ENCODE measurements around the gene SH2D3C.

SH2D3C gene

DNA sequence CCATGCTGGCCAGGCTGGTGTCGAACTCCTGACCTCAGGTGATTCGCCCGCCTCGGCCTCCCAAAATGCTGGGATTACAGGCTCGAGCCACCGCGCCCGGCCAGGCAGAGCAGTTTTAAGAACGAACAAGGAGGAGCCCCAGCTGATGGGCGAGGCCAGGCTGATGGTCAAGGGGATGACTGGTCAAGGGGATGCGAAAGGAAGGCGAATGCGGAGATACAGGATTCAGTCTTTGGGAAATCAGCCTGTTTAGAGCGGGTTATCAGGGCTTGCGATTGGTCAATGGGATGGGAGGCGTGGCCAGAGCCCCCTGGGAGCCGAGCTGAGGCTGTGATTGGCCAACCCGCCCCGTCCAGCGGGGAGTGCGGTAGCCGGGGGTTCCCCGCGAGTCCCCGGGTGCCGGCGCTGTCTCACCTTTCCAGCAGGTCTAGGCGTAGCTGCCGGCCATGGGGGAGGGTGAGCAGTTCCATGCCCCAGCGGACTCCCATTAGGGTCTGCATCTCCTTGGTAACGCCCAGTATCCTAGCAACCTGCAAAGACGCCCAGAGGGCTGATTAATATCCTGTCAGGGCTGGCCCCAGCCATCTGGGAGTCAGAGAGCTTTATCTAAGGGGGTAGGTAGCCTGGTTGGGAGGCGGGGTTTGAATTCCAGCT is 35.9 kb downstream of the SH2D3C start:
- no peak for DNase-seq (ENCODE audit: extremely low read depth in 1 of 2, low read depth in 1 of 2)

DNA sequence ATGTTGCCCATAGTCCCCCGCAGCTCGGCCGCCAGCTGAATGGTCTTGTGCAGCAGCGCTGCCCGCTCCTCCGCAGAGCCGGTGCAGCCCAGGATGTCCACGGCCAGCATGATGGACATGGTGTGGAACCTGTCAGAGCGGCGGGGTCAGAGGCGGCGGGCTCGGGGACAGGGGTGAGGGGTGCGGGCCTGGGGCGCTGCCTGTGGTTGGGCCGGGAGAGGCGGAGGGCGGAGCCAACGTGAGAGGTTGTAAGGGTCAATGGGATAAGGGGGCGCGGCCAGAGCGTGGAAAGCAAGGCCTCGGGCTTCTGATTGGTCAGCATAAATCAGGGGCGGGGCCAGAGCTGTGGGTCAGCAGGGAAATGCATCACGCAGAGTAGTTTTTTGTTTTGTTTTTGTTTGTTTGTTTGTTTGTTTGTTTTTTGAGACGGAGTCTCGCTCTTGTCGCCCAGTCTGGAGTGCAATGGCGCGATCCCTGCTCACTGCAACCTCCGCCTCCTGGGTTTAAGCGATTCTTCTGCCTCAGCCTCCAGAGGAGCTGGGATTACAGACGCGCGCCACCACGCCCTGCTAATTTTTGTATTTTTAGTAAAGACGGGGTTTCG is 36.5 kb downstream of the SH2D3C start:
- DNase-seq (ENCODE audit: extremely low read depth in 1 of 2, low read depth in 1 of 2): no peak

DNA sequence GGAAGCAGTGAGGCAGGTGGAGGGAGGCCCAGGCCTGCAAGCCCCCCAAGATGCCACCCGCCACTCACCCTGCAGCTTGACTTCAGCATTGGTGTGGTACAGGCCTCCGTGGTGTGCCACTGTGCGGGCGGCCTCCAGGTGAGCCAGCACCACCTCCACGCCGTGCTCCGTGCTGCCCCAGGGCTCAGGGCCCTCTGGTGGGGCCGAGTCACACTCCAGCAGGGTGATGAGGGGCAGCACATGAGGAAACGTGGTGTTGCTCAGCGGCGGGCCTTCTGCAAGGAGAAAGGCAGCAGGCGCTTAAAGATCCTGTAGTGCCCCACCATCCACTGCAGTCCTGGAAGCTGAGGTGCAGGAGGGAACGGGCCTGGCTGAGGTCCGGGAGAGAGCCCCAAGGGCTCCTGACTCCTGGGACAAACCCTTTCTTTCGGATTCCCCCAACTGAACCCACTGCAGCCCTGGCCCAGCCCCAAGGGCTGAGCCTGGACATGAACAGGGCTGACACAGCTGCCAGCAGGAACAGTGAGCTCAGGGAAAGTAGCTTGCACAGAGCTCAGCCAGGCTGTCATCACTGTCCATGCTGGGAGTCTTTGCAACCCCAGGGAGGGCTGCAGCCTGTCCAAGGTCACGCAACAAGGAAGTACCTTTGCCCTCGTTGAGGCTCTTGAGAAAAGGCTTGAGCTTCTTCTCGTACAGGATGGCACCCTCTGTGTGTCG is 38.7 kb downstream of the SH2D3C start:
- no peak for DNase-seq (ENCODE audit: extremely low read depth in 1 of 2, low read depth in 1 of 2)

DNA sequence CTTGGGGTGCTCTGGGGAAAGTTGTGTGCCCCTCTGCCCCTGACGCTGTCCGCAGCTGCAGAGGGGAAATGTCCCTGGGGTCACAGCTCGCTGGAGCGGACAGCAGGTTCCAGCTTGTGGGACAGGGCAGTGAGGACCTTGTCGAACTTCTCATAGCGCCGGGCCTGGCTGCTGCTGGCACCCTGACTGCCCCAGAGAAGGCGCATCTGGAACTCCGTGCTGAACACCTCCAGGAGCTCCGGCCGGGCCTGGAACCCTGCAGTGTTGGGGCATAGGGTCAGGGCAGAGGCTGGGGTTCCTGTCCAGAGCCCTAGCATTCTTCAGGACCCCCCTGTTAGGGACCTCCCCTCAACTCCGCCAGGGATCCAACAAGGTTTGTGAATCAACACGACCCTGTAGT is 39.8 kb downstream of the SH2D3C start:
- DNase-seq (ENCODE audit: extremely low read depth in 1 of 2, low read depth in 1 of 2): no peak

DNA sequence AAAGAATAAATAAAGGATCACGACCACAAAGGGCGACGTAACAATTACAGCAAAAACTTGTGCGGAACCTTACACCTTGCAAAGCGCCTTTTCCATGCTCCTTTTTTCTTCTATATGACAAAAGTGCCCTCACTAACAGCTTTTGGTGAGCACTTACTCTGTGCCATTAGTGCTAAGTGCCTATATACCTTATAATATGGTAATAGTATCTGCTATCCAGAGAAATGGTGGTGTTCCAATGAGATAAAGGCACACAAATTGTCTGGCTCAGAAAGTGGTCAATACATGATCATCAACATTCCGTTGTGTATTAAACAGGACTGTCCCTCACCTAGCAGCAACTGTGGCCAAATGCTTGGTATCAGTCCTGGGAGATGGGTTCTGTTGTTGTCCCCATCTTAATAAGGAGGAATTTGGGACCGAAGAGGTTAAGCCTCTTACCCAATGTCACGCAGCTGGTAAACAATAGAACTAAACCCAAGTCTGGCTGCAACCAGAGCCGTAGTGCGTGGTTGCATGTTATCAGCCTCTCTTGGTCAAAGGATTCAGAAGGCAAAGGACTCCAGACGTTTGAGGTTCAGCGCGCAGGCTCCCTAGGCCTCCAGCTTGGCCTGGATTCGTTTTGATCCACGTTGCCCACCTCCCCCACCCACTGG is 42.8 kb downstream of the SH2D3C start:
- DNase-seq (ENCODE audit: extremely low read depth in 1 of 2, low read depth in 1 of 2): no peak

DNA sequence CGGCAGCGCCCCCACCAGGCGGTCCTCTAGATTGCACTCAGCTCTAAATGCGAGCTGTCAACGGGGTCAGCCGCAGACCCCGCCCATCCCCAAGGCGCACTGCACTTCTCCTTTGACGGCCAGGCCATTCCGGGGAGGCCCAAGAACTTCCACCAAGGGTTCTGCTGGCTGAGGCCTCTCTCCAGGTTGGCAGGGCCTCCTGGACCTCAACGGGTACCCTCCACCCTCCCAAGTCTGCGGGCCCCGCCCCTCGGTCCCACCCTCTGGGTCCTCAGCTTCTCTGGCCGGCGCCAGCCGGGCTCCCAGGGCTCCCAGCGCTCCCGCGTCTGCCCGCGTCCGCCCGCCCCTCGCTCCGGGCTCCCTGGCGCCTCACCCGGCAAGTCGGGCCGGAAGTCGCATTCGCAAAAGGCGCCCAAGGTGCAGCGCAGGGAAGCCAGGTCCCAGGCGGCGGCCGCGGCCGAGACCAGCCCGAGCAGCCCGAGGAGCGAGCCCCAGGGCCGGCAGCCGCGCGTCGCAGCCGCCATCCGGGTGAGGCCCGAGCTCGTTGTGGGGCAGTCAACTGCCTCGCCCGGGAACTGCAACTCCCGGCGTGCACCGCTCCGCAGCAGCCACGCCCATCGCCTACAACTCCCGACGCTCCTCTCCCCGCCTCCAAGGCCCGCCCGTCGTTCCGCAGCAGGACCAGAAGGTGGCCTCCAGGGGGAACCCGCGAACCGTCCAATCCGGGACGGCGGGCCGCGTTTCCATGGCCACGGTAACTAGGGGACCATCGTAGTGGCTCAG is 43.5 kb downstream of the SH2D3C start, which contains the start of gene TOR2A:
Gene TOR2A (minus strand): TSS at position 548 of the 783 bp plus-strand sequence. CDS start 24 bp downstream, at position 524.
- DNase-seq (ENCODE audit: extremely low read depth in 1 of 2, low read depth in 1 of 2): peak; percentile 93 to 95

DNA sequence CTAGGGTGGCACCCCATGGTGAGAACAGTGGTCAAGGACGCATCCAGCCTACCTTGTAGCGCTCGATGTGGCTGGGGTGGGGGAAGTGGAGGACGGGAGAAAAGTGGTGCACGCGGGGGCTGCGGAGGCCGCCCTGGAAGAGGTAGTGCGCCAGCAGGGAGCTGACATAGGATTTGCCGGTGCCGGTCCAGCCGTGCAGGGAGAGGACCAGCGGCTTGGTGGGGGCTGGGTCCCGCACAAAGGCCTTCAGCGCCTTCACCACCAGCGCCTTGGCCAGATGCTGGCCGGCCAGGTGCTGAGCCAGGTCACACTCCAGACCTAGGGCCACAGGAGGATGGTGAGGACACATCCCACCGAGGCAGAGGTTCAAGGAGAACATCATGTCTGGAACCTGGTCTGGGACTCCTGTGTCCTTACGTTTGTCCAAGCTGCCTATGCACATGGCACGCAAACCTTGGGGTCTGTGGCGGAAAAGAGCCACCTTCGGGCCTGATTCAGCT is 44.2 kb downstream of the SH2D3C start:
- no peak for DNase-seq (ENCODE audit: extremely low read depth in 1 of 2, low read depth in 1 of 2)

DNA sequence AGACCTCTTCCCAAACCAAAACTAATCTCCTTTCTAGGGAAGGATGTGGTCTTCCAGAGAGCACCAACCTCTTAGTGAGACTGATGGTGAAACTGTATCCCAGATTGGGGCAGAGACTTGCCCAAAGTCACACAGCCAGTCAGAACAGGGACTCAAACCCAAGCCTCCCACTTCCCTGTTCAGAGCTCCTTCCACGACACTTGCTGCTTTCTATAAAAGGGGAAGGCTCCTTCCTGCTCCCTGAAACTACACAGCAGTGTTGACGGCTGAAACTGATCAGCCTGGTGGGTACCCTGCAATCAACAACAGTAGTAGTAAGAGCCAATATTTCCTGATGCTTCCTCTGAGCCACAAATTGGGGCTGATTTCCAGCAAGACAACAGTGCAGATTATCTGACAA is 44.9 kb downstream of the SH2D3C start:
- DNase-seq (ENCODE audit: extremely low read depth in 1 of 2, low read depth in 1 of 2): no peak

DNA sequence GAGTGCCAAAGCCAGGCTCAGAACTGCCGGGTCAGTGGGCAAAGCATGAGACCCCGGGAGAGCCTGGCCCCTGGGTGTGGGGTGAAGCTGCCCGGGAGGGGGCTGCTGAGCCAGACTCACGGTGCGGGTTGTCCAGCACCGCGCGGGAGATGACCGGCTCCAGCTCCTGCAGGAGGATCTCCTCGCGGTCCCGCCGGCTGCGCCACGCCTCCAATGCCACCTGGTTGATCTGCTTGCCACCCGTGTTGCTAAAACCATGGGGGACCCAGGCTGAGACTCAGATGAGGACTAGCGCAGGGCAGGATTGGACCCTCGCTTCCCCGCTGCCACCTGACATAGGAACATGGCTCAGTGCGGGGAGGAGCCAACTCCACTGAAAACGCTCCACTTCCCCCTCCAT is 46.0 kb downstream of the SH2D3C start:
- DNase-seq (ENCODE audit: extremely low read depth in 1 of 2, low read depth in 1 of 2): no peak

DNA sequence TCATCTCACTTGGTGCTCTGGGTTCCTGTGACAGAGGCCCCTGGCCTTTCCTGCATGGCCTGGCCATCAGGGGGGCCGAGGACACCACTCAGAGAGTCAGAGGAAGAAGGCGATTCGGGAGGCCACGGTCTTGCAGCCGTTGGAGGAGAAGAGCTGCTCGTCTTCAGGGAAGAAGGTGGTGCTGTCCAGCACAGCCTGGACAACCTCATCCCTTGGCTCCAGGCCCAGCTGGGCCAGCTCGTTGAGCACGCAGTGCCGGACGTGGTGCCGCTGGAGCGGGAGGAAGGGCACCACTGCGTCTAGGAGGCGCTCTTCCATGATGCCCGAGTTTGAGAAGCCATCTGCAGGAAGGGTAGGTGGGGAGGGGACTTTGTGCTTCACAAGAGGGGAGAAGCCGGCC is 46.5 kb downstream of the SH2D3C start:
- no peak for DNase-seq (ENCODE audit: extremely low read depth in 1 of 2, low read depth in 1 of 2)

DNA sequence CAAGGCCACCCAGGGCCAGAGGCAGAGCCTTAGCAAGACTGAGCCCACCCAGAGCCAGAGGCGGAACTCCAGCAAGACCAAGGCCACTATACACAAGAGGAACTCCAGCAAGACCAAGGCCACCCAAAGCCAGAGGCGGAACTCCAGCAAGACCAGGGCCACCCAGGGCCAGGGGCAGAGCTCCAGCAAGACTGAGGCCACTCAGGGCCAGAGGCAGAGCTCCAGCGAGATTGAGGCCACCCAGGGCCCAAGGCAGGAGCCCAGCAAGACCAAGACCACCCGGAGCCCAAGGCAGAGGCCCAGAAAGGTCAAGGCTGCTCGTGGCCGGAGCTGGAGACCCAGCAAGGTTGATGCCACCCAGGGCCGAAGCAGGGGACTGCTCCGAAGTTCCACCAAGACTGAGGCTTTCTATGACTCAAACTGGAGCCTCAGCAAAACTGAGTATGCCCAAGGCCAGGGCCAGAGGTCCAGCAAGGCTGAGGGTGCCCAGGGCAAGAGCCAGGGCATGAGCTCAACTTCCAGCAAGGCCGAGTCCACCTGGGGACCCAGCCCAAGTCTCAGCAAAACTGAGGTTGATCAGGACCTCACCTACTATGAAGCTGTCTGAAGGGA is 47.6 kb downstream of the SH2D3C start:
- DNase-seq (ENCODE audit: extremely low read depth in 1 of 2, low read depth in 1 of 2): no peak

DNA sequence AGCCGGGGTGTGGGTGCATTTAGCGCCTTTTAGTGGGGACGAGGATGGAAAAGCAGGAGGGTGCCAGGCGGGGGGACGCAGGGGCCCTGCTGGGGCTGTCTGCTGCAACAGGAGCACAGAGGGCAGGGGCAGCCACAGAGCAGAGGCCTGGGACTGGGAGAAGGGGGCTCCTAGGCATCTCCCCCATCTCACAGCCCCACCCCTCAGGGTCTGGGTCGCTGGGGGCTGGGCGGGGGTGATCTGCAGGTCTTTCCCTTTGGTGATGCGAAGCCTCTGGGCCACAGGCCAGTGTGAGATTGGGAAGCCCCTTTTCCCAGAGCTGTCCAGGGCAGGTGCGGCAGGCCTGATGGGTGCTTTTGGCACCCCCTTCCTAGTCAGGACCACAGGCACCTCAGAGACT is 48.2 kb downstream of the SH2D3C start:
- no peak for DNase-seq (ENCODE audit: extremely low read depth in 1 of 2, low read depth in 1 of 2)

DNA sequence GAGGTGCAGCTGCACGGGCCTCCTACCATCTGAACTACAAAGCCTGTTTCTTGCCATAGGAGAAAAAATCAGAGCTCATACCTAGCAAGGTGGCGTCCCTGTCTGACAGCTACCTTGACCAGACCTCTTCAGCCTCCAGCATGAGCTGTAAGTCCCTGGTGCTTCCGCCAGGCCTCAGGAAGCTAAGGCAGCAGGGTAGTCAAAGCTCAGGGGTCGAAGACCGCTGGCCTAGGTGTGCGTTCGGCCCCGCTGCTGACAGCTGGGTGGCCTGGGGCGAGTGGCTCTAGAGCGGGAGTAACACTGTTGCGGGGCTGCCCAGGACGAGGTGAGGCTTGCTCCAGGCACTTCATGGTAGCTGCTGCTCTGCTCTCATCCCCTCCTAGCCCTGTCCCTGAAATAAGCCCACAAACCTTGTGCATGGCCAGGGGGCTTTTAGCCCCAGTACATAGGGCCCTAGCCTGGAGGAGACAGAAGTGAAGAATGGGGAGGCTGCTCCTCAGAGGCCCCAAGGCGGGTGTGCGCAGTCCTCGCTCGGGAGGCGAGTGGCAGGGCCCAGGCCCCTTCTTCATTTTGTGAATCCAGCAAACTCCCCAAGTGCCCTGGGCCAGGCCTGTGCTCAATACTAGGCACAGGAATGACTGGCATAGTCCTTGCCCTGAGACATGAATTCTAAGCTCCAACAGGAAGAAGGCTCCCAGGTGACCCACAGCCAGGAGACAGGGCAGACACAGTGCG is 48.8 kb downstream of the SH2D3C start:
- no peak for DNase-seq (ENCODE audit: extremely low read depth in 1 of 2, low read depth in 1 of 2)

DNA sequence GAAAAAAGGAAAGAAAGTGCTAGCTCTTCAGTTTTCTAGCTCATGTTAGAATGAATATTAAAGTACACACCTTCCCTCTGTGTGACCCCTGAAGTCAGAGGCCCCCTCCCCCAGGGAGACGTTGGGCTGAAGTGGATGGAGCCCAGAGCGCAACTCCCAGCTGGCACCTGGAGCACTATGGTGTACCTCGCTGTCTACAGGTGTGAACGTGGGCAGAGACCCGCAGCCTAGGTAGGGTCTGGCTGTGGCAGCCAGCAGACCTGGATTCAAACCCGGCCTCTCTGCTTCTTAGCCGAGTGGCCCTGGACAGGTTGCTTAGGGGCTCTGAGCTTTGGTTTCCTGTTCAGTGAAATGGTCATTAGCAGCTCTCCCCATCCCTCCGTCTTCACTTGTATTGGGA is 49.7 kb downstream of the SH2D3C start:
- no peak for DNase-seq (ENCODE audit: extremely low read depth in 1 of 2, low read depth in 1 of 2)

DNA sequence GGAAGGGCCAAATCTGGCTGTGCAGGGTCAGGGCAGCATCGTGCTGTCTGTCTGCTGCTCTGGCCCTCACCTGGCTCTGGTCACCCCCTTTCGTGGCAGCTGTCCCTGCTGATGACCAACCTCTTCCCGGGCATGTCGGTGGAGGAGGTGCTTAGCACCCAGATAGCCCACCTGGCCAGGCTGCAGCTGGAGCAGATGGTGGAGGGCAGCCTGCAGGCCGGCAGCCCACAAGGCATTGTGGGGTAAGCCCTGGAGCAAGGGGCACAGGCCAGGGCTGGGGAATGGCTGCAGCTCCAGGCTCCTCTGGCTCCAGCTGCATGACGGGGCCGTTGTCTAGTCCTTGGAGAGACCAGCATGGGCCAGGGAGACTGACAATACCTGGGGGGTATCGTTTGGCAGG is 51.6 kb downstream of the SH2D3C start:
- no peak for DNase-seq (ENCODE audit: extremely low read depth in 1 of 2, low read depth in 1 of 2)

DNA sequence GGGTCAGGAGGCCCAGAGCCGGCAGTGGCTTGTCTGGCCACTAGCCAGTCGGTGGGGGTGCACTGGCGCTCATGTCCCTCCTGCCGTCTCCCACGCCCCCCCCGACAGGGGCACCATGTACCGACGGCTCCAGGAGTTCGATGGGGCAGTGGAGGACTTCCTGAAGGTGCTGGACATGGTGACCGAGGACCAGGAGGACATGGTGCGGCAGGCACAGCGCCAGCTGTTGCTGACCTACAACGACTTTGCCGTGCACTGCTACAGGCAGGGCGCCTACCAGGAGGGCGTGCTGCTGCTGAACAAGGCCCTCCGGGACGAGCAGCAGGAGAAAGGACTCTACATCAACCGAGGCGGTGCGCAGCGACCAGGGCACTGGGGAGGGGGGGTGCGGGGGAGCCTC is 54.5 kb downstream of the SH2D3C start:
- no peak for DNase-seq (ENCODE audit: extremely low read depth in 1 of 2, low read depth in 1 of 2)

DNA sequence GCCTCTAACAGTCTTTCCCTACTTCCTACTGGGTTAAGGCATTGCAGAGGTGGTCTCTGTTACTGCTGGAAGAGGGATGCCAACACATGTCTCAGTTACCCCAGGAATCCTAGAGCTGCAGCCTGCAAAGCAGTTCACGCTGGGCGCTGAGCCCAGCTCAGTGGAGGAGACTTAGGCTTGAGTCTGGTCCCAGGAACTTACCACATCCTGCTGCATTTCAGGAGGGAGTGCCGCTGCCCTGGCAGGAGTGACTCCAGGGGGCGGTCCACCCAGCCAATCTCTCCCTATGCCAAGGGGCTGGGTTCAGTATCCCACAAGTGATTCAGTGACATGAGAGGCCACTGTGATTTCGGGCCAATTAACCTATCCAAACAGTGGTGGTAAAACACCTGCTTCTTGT is 55.0 kb downstream of the SH2D3C start:
- no peak for DNase-seq (ENCODE audit: extremely low read depth in 1 of 2, low read depth in 1 of 2)

DNA sequence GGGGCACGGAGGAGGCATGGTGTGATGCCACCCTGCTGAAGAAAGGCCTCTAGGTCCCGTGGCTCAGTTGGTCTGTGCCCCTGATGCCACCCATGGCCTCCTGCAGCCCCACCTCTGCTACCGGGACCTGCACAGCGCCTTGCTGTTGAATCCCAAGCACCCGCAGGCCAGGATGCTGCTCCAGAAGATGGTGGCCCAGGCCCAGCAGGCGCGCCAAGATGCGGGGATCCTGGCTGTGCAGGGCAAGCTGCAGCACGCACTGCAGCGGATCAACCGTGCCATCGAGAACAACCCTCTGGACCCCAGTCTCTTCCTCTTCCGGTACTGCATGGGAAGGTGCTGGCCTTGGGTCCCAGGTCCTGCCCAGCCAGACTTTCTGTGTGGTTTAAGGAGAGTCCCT is 55.5 kb downstream of the SH2D3C start:
- no peak for DNase-seq (ENCODE audit: extremely low read depth in 1 of 2, low read depth in 1 of 2)

DNA sequence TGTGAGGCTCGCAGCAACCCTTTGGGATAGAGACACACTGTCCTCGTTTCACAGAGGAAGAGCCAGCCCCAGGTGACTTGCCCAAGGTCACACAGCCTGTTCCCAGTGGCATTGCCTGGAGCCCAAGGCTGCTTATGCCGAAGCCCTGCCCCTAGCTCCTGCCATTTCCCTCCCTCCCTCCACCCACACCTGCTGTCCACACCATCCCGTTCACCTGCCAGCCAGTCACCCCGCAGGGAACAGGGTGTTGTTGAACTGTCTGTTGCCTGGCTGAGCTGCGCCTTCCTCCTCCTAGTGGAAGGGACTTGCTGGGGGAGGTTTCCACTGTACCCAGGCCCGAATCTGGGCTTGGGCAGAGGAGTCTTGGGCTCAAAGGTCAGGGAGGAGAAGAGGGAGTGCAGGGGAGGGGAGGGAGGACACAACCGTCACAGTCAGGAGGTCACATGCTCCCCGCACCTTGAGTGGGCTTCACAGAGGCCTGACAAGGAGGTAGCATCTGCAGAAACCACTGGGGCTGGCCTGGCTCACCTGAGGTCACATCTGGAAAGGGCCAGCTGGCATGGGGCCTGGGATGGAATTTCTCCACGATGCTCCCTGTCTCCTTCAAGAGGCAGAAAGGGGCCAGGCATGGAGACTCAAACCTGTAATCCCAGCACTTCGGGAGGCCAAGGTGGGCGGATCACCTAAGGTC is 56.3 kb downstream of the SH2D3C start:
- DNase-seq (ENCODE audit: extremely low read depth in 1 of 2, low read depth in 1 of 2): no peak

All from stimulated activated CD8-positive, alpha-beta memory T cell treated with anti-CD3 and anti-CD28 coated beads, Interleukin-7, amount 100 ng/mL, for 48 hours (primary cell).